Common myeloid progenitor, CD34-positive (primary cell): ENCODE results near the gene PRICKLE3.
A peak's percentile ranks its signal among the peaks of the same experiment; 100 is the strongest.
"Not testable (repeated sequence)": the region's sequence is repeated elsewhere in the genome, so short reads cannot be mapped to it uniquely, and the experiment has no call there.

ENCODE experiments used
- CTCF ChIA-PET: fragments of 350-600 bp; sonication (Branson Sonifier 250); formaldehyde crosslinking; loops from one replicate; lab custom pipeline; 2021; ENCODE audit warnings: antibody characterized with exemption; lab: Charles Lee
- POLR2A ChIA-PET: fragments of 350-600 bp; sonication (Branson Sonifier 250); formaldehyde crosslinking; loops from one replicate; lab custom pipeline; 2021; ENCODE audit warnings: antibody characterized with exemption; lab: Charles Lee
- DNase-seq, 3 donors: peaks; one replicate each; pipeline versions ENCODE4 v3.0.0 to v3.0.0-alpha.2; 2013
- H3K27ac ChIP-seq, 2 experiments: 1 replicate in 1 of 2; 2 replicates in 1 of 2; pipeline ENCODE4 v1.7.0; 2013; ENCODE audit warnings: inconsistent platforms in 2 of 2, low read length in 2 of 2, mild to moderate bottlenecking in 2 of 2, low read depth in 1 of 2, moderate library complexity in 1 of 2; ENCODE audit not compliant: severe bottlenecking in 2 of 2, insufficient read depth in 1 of 2, poor library complexity in 1 of 2
- H3K27me3 ChIP-seq, 5 experiments: replicated peaks in 2 of 5; 1 replicate in 3 of 5; 2 replicates in 2 of 5; pipeline versions ENCODE4 v1.6.1 to v1.7.0; 2013; ENCODE audit warnings: low read length in 4 of 5, mild to moderate bottlenecking in 2 of 5, moderate library complexity in 2 of 5, inconsistent platforms in 1 of 5; ENCODE audit not compliant: insufficient read depth in 5 of 5, control insufficient read depth in 4 of 5
- H3K36me3 ChIP-seq, 4 experiments: 1 replicate in 2 of 4; 2 replicates in 2 of 4; pipeline versions ENCODE4 v1.6.1 to v1.7.0; 2013; ENCODE audit warnings: low read length in 3 of 4, control low read depth in 1 of 4, mild to moderate bottlenecking in 1 of 4; ENCODE audit not compliant: control insufficient read depth in 4 of 4, insufficient read depth in 4 of 4
- H3K4me1 ChIP-seq, 4 experiments: 1 replicate in 3 of 4; 2 replicates in 1 of 4; pipeline versions ENCODE4 v1.6.1 to v1.7.1; 2013; ENCODE audit warnings: low read length in 3 of 4, mild to moderate bottlenecking in 3 of 4, control low read depth in 1 of 4, inconsistent platforms in 1 of 4, moderate library complexity in 1 of 4; ENCODE audit not compliant: control insufficient read depth in 4 of 4, insufficient read depth in 4 of 4; ENCODE audit errors: control extremely low read depth in 1 of 4
- H3K4me3 ChIP-seq, 7 experiments: 1 replicate in 4 of 7; 2 replicates in 3 of 7; pipeline versions ENCODE4 v1.5.1 to v1.7.0; 2013; ENCODE audit warnings: mild to moderate bottlenecking in 7 of 7, low read length in 6 of 7, moderate library complexity in 6 of 7, inconsistent platforms in 2 of 7, low read depth in 2 of 7, control low read depth in 1 of 7; ENCODE audit not compliant: insufficient read depth in 4 of 7, control insufficient read depth in 1 of 7; ENCODE audit errors: extremely low read depth in 1 of 7
- H3K9me3 ChIP-seq, 5 experiments: 1 replicate in 4 of 5; 2 replicates in 1 of 5; pipeline versions ENCODE4 v1.6.1 to v1.7.1; 2013; ENCODE audit warnings: low read length in 4 of 5, mild to moderate bottlenecking in 2 of 5, inconsistent platforms in 1 of 5, low read depth in 1 of 5, moderate library complexity in 1 of 5; ENCODE audit not compliant: control insufficient read depth in 4 of 5, insufficient read depth in 2 of 5; ENCODE audit errors: control extremely low read depth in 1 of 5
- WGBS: methylation state at CpG from one replicate; pipeline ENCODE4 v1.1.5; 2013; ENCODE audit not compliant: insufficient coverage; 5-methylcytosine and 5-hydroxymethylcytosine counted together

The PRICKLE3 gene

GRCh38 chrX:49176421-49177326 lies 9.5 kb downstream of the PRICKLE3 start:
- ChIA-PET CTCF (interaction anchor here (0.9 to 1.9 kb wide), 7 partner anchors 10 to 50 kb away, joined by 3 to 12 read pairs (median 3); partner anchors contain the start of gene MAGIX), POLR2A (interaction anchor here (1.0 to 2.0 kb wide), 3 partner anchors 10 to 14 kb away, joined by 3 to 7 read pairs (median 6); no protein-coding TSS in a partner anchor)
- 71% methylated on average over 26 of the region's 27 CpGs for WGBS
- no peak for DNase-seq
- Histone ChIP-seq H3K4me3 (peak overlapping the region in 1 of 7 experiments; percentile 5), H3K4me1 (peaks cover 3 to 40% (median 23%) of the 10 kb centered on the region in 4 experiments), H3K9me3 (peaks cover 0 to 3% (median 0%) of the 10 kb centered on the region in 5 experiments), H3K36me3 (peaks cover 0 to 51% (median 19%) of the 10 kb centered on the region in 4 experiments), H3K27me3 (no peaks in the 10 kb centered on the region), H3K27ac (no peak overlapping the region)

- Histone ChIP-seq H3K4me3 (no peak overlapping the region), H3K27ac (no peak overlapping the region), H3K9me3 (peaks cover 0 to 5% (median 0%) of the 10 kb centered on the region in 5 experiments), H3K27me3 (no peaks in the 10 kb centered on the region), H3K4me1 (peaks cover 3 to 43% (median 24%) of the 10 kb centered on the region in 4 experiments), H3K36me3 (peaks cover 0 to 51% (median 18%) of the 10 kb centered on the region in 4 experiments)
- ChIA-PET POLR2A (interaction anchor here (2.0 kb wide), 1 partner anchor 9 kb away, joined by 6 read pairs; no protein-coding TSS in a partner anchor), CTCF (interaction anchor here (0.6 to 1.9 kb wide), 7 partner anchors 9 to 55 kb away, joined by 3 to 12 read pairs (median 4); no protein-coding TSS in a partner anchor)
- WGBS: 88% methylated on average over 36 of the region's 43 CpGs
- peak in 1 of 3 donors; percentile 43 for DNase-seq
Measured at GRCh38 chrX:49175435-49176274, 10.5 kb downstream of the PRICKLE3 start.

DNA sequence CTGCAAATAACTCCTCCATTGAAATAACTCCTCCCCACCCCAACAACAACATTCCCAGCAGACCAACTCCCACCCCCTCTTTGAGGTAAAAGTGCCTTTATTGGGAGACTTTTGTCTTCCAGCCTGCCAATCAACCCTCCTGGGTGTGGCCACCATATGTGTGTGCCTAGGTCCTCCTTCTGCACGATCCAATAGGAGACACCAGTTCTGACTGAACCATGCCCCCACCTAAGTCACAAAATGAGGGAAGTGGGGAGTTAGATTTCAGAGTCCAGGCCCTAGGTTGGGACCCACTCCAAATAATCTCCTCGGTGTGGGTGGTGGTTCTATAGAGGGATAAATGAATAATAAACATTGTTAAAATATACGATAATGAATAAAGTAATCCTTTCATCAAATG lies 11.4 kb downstream of the PRICKLE3 start:
- no CpG with 5 or more reads among the region's 3 CpGs for WGBS
- Histone ChIP-seq H3K36me3 (peaks cover 0 to 47% (median 16%) of the 10 kb centered on the region in 4 experiments), H3K27me3 (no peaks in the 10 kb centered on the region), H3K4me3 (no peak overlapping the region), H3K27ac (no peak overlapping the region), H3K4me1 (peaks cover 3 to 44% (median 24%) of the 10 kb centered on the region in 4 experiments), H3K9me3 (peaks cover 0 to 5% (median 0%) of the 10 kb centered on the region in 5 experiments)
- POLR2A ChIA-PET: interaction anchor here (2.0 kb wide), 1 partner anchor 8 kb away, joined by 6 read pairs; no protein-coding TSS in a partner anchor
- CTCF ChIA-PET: interaction anchor here (1.0 to 1.8 kb wide), 5 partner anchors 16 to 54 kb away, joined by 3 to 6 read pairs (median 4); no protein-coding TSS in a partner anchor
- no peak for DNase-seq

GRCh38 chrX:49173544-49173943 lies 12.6 kb downstream of the PRICKLE3 start:
- peaks cover 0 to 36% (median 10%) of the 10 kb centered on the region in 4 experiments for H3K36me3 ChIP-seq
- not testable (repeated sequence) for H3K27ac ChIP-seq

GRCh38 chrX:49172280-49172780 lies 13.8 kb downstream of the PRICKLE3 start:
- ChIA-PET CTCF (interaction anchor here (1.2 kb wide), 1 partner anchor 15 kb away, joined by 6 read pairs; no protein-coding TSS in a partner anchor), POLR2A (interaction anchor here (0.6 to 0.9 kb wide), 2 partner anchors 9 to 14 kb away, joined by 3 read pairs; no protein-coding TSS in a partner anchor)
- Histone ChIP-seq H3K27me3 (no peaks in the 10 kb centered on the region), H3K27ac (peak overlapping the region; percentile 2 to 66), H3K4me3 (peak overlapping the region in 6 of 7 experiments; percentile 39 to 82 (median 73)), H3K36me3 (peaks cover 0 to 30% (median 6%) of the 10 kb centered on the region in 4 experiments), H3K9me3 (peaks cover 0 to 5% (median 0%) of the 10 kb centered on the region in 5 experiments), H3K4me1 (peaks cover 9 to 60% (median 34%) of the 10 kb centered on the region in 4 experiments)
- peak in 2 of 3 donors; percentile 70 to 75 for DNase-seq
- 45% methylated on average over 35 of the region's 37 CpGs for WGBS

More at GRCh38 chrX:49173544-49173943, 12.6 kb downstream of the PRICKLE3 start:
- DNase-seq, H3K27me3 ChIP-seq, POLR2A ChIA-PET, H3K9me3 ChIP-seq: not testable (repeated sequence)
- peak overlapping the region in 2 of 7 experiments; percentile 77 to 82 for H3K4me3 ChIP-seq
- WGBS: 90% methylated on average over 5 of the region's 8 CpGs
- CTCF ChIA-PET: interaction anchor here (1.1 to 1.8 kb wide), 4 partner anchors 9 to 28 kb away, joined by 3 to 6 read pairs (median 4); no protein-coding TSS in a partner anchor
- peaks cover 3 to 52% (median 26%) of the 10 kb centered on the region in 4 experiments for H3K4me1 ChIP-seq

DNA sequence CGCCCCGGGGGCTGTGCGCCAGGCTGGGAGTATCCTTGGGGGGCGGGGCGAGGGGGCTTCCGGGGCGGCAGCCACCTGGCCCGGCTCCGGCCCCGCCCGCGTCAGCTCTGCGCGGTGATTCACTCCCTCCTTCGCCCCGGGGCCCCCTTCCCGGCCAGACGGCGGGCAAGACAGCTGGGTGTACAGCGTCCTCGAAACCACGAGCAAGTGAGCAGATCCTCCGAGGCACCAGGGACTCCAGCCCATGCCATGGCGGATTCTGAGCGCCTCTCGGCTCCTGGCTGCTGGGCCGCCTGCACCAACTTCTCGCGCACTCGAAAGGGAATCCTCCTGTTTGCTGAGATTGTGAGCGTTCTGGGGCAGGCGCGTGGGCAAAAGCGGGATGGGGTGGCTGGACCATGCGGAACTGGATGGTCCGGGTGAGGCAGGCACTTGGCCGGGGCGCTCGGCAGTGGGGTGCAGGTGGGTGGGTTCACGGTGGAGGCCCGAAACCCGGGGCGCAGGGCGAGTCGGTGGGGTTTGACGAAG lies 14.4 kb downstream of the PRICKLE3 start, which contains the start of gene PLP2:
TSS of gene PLP2 (plus strand) at position 147 of the 528 bp plus-strand sequence. CDS start at position 250, 103 bp downstream.
- peak within 1 kb of the TSS; percentile 39 to 82 (median 69) for H3K4me3 ChIP-seq
- no peaks in the 10 kb centered on the region for H3K27me3 ChIP-seq
- ChIA-PET POLR2A (interaction anchor here (0.6 to 0.7 kb wide), 2 partner anchors 10 to 23 kb away, joined by 3 read pairs; no protein-coding TSS in a partner anchor), CTCF (no interaction called here)
- DNase-seq: peak in 2 of 3 donors; percentile 48 to 68
- peaks cover 0 to 28% (median 6%) of the 10 kb centered on the region in 4 experiments for H3K36me3 ChIP-seq
- peaks cover 9 to 60% (median 33%) of the 10 kb centered on the region in 4 experiments for H3K4me1 ChIP-seq
- 58% methylated on average over 29 of the region's 46 CpGs for WGBS
- peak within 1 kb of the TSS; percentile 2 to 66 for H3K27ac ChIP-seq
- H3K9me3 ChIP-seq: peaks cover 0 to 5% (median 0%) of the 10 kb centered on the region in 5 experiments
